Activated CD4-positive, alpha-beta T cell treated with anti-CD3 and anti-CD28 coated beads, Interleukin-2, amount 50 U/mL, for 4 hours (primary cell): ENCODE data around the gene TMEM95.

Source experiments
- DNase-seq, 2 experiments: peaks; one replicate each; pipeline ENCODE4 v3.0.0-alpha.2; 2020

The TMEM95 gene

DNA sequence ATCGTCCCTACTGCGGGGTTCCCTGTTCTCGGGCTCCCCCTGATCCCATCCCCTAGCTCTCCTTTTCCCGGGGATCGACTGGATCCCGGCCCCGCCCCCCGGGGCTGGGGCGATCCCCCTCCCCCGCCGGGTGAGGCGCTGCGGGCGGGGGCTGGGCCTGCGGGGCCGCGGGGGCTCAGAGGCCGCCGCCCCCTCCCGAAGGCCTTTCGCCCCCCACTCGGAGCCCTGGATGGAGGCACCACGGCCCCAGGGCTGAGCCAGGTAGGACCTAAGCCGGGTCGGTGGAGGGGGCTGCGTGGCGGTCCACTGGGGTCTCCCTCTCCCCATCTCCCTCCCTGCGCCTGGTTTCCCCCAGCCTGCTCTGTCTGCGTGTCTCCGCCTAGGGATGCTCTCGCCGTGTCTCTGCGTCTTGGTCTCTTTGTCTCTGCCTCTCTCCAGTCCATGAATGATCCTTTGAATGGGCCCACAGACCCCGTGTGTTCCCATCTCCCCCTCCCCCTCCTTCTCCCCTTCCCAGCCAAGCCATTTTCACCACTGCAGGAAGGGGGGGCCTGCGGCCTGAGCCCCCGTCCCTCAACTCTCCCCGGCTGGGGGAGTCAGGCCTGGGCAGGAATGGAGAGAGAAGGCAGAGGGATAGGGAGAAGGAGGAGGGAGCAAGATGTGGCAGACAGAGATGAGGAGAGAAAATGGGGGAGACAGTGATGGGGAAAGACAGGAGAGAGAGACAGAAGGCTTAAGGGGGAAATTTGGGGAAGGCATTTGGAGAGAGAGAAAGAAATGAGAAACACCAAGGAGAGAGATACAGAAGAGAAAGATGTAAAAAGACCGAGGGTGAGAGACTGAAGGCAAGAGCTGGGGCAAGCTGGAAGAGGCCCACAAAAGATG is 50.6 kb downstream of the TMEM95 start:
- DNase-seq, result no peak

- no peak for DNase-seq
Measured at GRCh38 chr17:7406235-7406825, 51.4 kb downstream of the TMEM95 start.
